ENCODE measurements around the gene LY9. TPM values are rescaled to one million over a fixed set of nuclear protein-coding genes. Genes with fewer than 3 reads are reported as not detected.
"Not testable (repeated sequence)": the region's sequence is repeated elsewhere in the genome, so short reads cannot be mapped to it uniquely, and the experiment has no call there.

The LY9 gene
- total RNA-seq, 1 donor from 2014 or later, result 0.34 TPM

DNA sequence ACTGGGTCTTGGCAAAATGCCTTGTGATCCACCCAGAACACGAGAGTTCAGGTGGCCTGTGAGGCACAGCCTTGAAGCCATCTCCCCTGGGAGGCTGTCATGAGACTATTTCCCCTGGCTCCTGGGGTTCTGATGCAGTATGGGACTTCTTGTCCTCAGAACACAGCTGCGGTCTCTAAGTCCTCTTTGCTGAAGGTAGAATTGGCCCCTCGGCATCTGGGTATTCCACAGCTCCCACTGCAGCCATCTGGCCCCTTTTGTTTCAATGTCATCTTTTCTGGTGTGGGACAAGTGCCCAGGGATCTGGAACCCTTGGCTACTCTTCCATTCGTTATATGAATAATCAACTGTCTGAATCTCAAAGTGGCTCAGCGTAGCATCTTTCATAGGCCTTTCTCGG is 17.0 kb upstream of the LY9 start:
- Mint-ChIP-seq H3K9me3 (no peaks in the 10 kb centered on the region), H3K27me3 (ENCODE audit: low read depth) (no peaks in the 10 kb centered on the region), H3K36me3 (ENCODE audit: low read depth) (no peaks in the 10 kb centered on the region), H3K4me1 (ENCODE audit: low read depth) (peaks cover 41% of the 10 kb centered on the region), H3K4me3 (ENCODE audit: low read depth) (no peak overlapping the region), H3K27ac (no peak overlapping the region)
- no peak for DNase-seq (ENCODE audit: low spot score)
- intact Hi-C loops (cut with micrococcal nuclease), result loop anchor here (5.0 kb wide), 2 partner anchors 103 to 173 kb away; partner anchors contain the start of gene ITLN2

DNA sequence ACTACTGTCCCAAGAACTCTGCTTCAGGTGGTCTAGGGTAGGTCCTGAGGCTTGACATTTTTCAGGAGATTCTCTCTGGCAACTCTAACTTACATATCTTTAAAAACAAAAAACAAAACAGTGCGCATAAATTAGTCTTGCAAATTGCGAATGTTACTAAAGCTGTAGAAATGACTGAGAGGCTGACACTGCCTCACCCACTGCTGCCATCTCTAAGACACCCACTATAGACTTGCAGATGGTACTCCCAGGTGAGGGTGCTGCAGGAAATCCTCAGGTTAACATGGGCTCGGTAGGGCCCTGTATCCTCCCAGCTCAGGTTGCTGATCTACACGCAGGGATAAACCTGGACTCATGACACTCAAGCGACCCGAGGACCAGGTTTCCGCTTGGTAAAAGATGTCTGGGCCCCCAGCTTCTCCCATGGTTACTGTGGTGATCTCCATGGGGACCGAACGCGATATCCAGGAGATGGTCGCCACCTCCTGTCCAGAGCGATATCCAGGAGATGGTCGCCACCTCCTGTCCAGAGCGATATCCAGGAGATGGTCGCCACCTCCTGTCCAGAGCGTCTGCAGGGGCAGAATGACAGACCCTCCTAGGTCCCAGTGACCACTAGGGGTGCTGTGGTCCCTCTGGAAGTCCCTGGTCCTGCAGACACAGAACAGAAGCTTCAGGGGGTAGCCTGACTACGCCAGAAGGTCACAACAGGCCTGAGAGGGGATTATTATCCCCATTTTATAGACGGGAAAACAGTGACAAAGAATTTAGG is 16.2 kb upstream of the LY9 start:
- Mint-ChIP-seq H3K4me3 (ENCODE audit: low read depth) (no peak overlapping the region), H3K4me1 (ENCODE audit: low read depth) (peaks cover 35% of the 10 kb centered on the region), H3K9me3 (no peaks in the 10 kb centered on the region), H3K27ac (no peak overlapping the region), H3K36me3 (ENCODE audit: low read depth) (no peaks in the 10 kb centered on the region), H3K27me3 (ENCODE audit: low read depth) (peaks cover under 1% of the 10 kb centered on the region)
- DNase-seq (ENCODE audit: low spot score), result no peak
- intact Hi-C loops (cut with micrococcal nuclease), result loop anchor here (5.0 kb wide), 2 partner anchors 102 to 172 kb away; partner anchors contain the start of gene ITLN2

DNA sequence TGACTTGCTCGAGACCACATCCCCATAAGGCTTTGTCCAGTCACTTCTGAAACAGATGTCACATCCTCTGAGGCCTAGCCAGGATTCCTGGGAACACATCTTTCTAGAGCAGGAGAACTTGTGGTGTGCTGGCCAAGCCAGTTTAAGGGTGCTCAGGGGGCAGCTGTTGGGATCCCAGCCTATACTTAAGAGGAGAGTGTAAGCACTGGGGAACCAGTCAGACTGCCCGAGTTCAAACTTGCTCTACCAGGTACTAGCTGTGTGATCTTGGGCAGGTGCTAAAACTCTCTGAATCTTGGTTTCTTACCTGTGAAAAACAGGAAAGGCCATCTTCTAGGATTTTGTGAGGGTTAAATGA is 15.6 kb upstream of the LY9 start:
- Mint-ChIP-seq H3K4me1 (ENCODE audit: low read depth) (peaks cover 29% of the 10 kb centered on the region), H3K4me3 (ENCODE audit: low read depth) (no peak overlapping the region), H3K36me3 (ENCODE audit: low read depth) (no peaks in the 10 kb centered on the region), H3K27me3 (ENCODE audit: low read depth) (peaks cover 4% of the 10 kb centered on the region), H3K27ac (no peak overlapping the region), H3K9me3 (no peaks in the 10 kb centered on the region)
- no peak for DNase-seq (ENCODE audit: low spot score)
- intact Hi-C loops (cut with micrococcal nuclease), result no loop called here

GRCh38 chr1:160781186-160781766 is 14.7 kb upstream of the LY9 start:
- Mint-ChIP-seq H3K4me1 (ENCODE audit: low read depth) (peaks cover 23% of the 10 kb centered on the region), H3K27me3 (ENCODE audit: low read depth) (peaks cover 6% of the 10 kb centered on the region), H3K36me3 (ENCODE audit: low read depth) (no peaks in the 10 kb centered on the region), H3K27ac (peak overlapping the region; percentile 18), H3K9me3 (no peaks in the 10 kb centered on the region), H3K4me3 (ENCODE audit: low read depth) (no peak overlapping the region)
- intact Hi-C loops (cut with micrococcal nuclease), result no loop called here
- no peak for DNase-seq (ENCODE audit: low spot score)

GRCh38 chr1:160781914-160782689 is 13.9 kb upstream of the LY9 start:
- no peaks in the 10 kb centered on the region for H3K9me3 Mint-ChIP-seq
- H3K36me3 Mint-ChIP-seq (ENCODE audit: low read depth), result no peaks in the 10 kb centered on the region
- H3K27me3 Mint-ChIP-seq (ENCODE audit: low read depth), result peaks cover 7% of the 10 kb centered on the region
- peaks cover 23% of the 10 kb centered on the region for H3K4me1 Mint-ChIP-seq (ENCODE audit: low read depth)
- intact Hi-C loops (cut with micrococcal nuclease), result loop anchor here (1.0 kb wide), 1 partner anchor 14 kb away; the partner anchor contains the start of gene LY9
- H3K4me3 Mint-ChIP-seq (ENCODE audit: low read depth), result no peak overlapping the region
- DNase-seq (ENCODE audit: low spot score), result peak; percentile 26
- H3K27ac Mint-ChIP-seq, result peak overlapping the region; percentile 43

- H3K27me3 Mint-ChIP-seq (ENCODE audit: low read depth); H3K4me3 Mint-ChIP-seq (ENCODE audit: low read depth); H3K36me3 Mint-ChIP-seq (ENCODE audit: low read depth); DNase-seq (ENCODE audit: low spot score); H3K9me3 Mint-ChIP-seq; H3K27ac Mint-ChIP-seq: not testable (repeated sequence)
- intact Hi-C loops (cut with micrococcal nuclease), result loop anchor here (1.0 kb wide), 1 partner anchor 13 kb away; the partner anchor contains the start of gene LY9
- H3K4me1 Mint-ChIP-seq (ENCODE audit: low read depth), result peaks cover 18% of the 10 kb centered on the region
Observed at GRCh38 chr1:160782988-160783765, 12.8 kb upstream of the LY9 start.

GRCh38 chr1:160789051-160789701 is 6.8 kb upstream of the LY9 start:
- peaks cover 1% of the 10 kb centered on the region for H3K4me1 Mint-ChIP-seq (ENCODE audit: low read depth)
- peaks cover 7% of the 10 kb centered on the region for H3K27me3 Mint-ChIP-seq (ENCODE audit: low read depth)
- H3K27ac Mint-ChIP-seq, result no peak overlapping the region
- H3K4me3 Mint-ChIP-seq (ENCODE audit: low read depth), result no peak overlapping the region
- intact Hi-C loops (cut with micrococcal nuclease), result no loop called here
- H3K36me3 Mint-ChIP-seq (ENCODE audit: low read depth), result no peaks in the 10 kb centered on the region
- DNase-seq (ENCODE audit: low spot score), result no peak
- no peaks in the 10 kb centered on the region for H3K9me3 Mint-ChIP-seq

- H3K4me1 Mint-ChIP-seq (ENCODE audit: low read depth), result peaks cover 8% of the 10 kb centered on the region
- no peak for DNase-seq (ENCODE audit: low spot score)
- H3K27me3 Mint-ChIP-seq (ENCODE audit: low read depth), result peaks cover 5% of the 10 kb centered on the region
- no peaks in the 10 kb centered on the region for H3K36me3 Mint-ChIP-seq (ENCODE audit: low read depth)
- H3K9me3 Mint-ChIP-seq, result no peaks in the 10 kb centered on the region
- intact Hi-C loops (cut with micrococcal nuclease), result no loop called here
- H3K4me3 Mint-ChIP-seq (ENCODE audit: low read depth), result no peak overlapping the region
- H3K27ac Mint-ChIP-seq, result no peak overlapping the region
Observed at GRCh38 chr1:160789702-160790611, 6.0 kb upstream of the LY9 start.

DNA sequence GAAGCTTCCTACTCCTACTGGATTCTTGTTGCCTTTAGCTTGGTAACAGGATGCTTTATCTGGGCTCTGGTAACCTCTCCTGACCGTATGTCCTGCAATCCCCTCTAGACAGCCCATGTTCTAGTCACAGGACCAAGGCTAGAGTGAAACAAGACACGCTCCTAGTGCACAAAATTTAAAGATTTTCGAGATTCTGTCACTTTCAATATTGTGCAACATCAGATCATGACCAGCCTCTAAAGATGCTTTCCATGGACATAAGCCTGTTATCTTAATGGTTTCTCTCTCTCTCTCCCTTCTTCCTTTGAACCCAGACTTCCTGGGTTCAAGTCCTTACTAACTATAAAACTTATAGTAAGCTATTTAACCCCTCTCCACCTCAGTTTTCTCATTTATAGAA is 1.6 kb upstream of the LY9 start:
- Mint-ChIP-seq H3K9me3 (no peaks in the 10 kb centered on the region), H3K4me1 (ENCODE audit: low read depth) (peaks cover 48% of the 10 kb centered on the region), H3K36me3 (ENCODE audit: low read depth) (peaks cover 5% of the 10 kb centered on the region), H3K27me3 (ENCODE audit: low read depth) (no peaks in the 10 kb centered on the region), H3K4me3 (ENCODE audit: low read depth) (no peak overlapping the region), H3K27ac (no peak overlapping the region)
- intact Hi-C loops (cut with micrococcal nuclease), result no loop called here
- no peak for DNase-seq (ENCODE audit: low spot score)

DNA sequence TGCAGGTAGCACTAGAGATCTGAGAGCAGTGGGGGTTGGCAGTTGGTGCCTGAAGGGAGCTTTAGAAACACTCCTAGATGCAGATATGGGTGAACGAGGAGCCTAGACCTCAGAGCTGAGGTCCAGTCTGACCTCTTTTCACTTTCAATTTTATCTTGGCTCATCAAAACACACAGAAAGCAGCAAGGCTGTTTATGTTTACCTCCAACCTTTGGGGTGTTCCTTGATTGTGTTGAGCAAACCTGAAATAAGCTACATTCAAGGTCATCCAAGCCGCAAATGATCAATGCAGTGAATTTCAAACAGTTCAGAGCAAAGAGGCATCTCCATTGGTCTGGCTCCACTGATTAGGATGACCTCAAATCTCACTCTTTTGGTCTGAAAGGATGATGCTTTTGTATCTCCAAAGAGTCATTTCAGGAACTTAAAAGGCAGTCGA is 1.3 kb downstream of the LY9 start:
- intact Hi-C loops (cut with micrococcal nuclease), result loop anchor here (2.0 to 5.0 kb wide), 3 partner anchors 30 to 325 kb away; no protein-coding TSS in a partner anchor
- no peaks in the 10 kb centered on the region for H3K9me3 Mint-ChIP-seq
- H3K4me3 Mint-ChIP-seq (ENCODE audit: low read depth), result peak overlapping the region; percentile 75
- H3K36me3 Mint-ChIP-seq (ENCODE audit: low read depth), result peaks cover 14% of the 10 kb centered on the region
- DNase-seq (ENCODE audit: low spot score), result no peak
- H3K27ac Mint-ChIP-seq, result peak overlapping the region; percentile 25
- H3K27me3 Mint-ChIP-seq (ENCODE audit: low read depth), result no peaks in the 10 kb centered on the region
- H3K4me1 Mint-ChIP-seq (ENCODE audit: low read depth), result peaks cover 68% of the 10 kb centered on the region

DNA sequence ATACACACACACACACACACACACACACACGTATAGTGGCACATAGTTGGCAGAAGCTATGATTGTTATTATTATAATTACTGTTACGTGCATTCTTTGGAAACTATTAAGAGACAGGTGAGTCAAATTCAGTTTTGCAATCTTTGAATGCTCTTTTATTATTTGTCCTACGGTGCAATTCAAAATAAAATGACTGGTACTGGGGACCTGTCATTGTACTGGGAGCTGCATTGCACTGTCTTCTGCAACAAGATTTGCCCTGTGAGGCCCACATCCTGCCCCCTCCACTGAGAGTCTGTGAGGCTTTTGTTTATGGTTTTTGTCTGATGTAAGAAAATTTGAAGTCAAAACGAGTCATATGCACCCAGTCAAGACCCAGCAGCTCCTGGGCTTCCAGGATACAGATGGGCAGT is 1.9 kb downstream of the LY9 start:
- peaks cover 18% of the 10 kb centered on the region for H3K36me3 Mint-ChIP-seq (ENCODE audit: low read depth)
- H3K4me1 Mint-ChIP-seq (ENCODE audit: low read depth), result peaks cover 68% of the 10 kb centered on the region
- peak; percentile 55 for DNase-seq (ENCODE audit: low spot score)
- peak overlapping the region; percentile 25 for H3K27ac Mint-ChIP-seq
- no peaks in the 10 kb centered on the region for H3K27me3 Mint-ChIP-seq (ENCODE audit: low read depth)
- intact Hi-C loops (cut with micrococcal nuclease), result loop anchor here (2.0 to 5.0 kb wide), 3 partner anchors 31 to 326 kb away; no protein-coding TSS in a partner anchor
- no peaks in the 10 kb centered on the region for H3K9me3 Mint-ChIP-seq
- H3K4me3 Mint-ChIP-seq (ENCODE audit: low read depth), result peak overlapping the region; percentile 27

All from activated T-helper 2 cell treated with anti-CD3 and anti-CD28 coated beads, Interferon-gamma antibody, Interleukin-2, Interleukin-4, amounts not matched to agents 10 μg/mL and 5 μg/mL and 100 μg/mL, durations not matched to agents 14 hours and 24 hours and 36 hours (primary cell).